Esophagus muscularis mucosa (tissue), 3 donors: ENCODE data around the gene BTLA.

Experiments
- EP300 ChIP-seq: sonication (generic); formaldehyde crosslinking; IDR thresholded peaks from one replicate; pipeline ENCODE4 v1.6.1; 2017; ENCODE audit warnings: antibody characterized with exemption
- TF ChIP-seq, protein P1 (sequence below), 3 experiments: fragments of 200-600 bp in 2 of 3; fragments of 450-650 bp in 1 of 3; sonication (generic) in 2 of 3; IDR thresholded peaks; one replicate each; pipeline ENCODE4 v1.5.1; 2017 to 2019; ENCODE audit warnings: antibody characterized with exemption in 3 of 3, mild to moderate bottlenecking in 2 of 3, moderate library complexity in 1 of 3

DNA sequence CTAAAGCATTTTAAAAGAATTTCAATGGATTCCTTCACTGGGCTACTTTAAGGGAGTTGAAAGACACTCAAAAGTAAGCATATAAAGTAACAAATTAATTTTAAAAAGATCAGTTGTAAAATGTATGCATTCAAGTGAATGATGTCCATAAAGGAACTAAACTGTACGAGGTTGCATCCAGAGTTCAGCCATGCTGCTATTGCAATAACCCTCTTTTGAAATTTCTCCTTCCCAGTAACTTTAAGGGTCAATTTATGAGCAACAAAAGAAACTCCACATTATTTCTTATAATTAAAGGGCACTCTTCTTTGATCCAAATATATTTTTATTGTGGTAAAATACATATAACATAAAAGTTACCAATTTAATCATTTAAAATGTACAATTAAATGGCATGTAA lies 22.9 kb downstream of the BTLA start:
- TF ChIP-seq, protein P1, sequence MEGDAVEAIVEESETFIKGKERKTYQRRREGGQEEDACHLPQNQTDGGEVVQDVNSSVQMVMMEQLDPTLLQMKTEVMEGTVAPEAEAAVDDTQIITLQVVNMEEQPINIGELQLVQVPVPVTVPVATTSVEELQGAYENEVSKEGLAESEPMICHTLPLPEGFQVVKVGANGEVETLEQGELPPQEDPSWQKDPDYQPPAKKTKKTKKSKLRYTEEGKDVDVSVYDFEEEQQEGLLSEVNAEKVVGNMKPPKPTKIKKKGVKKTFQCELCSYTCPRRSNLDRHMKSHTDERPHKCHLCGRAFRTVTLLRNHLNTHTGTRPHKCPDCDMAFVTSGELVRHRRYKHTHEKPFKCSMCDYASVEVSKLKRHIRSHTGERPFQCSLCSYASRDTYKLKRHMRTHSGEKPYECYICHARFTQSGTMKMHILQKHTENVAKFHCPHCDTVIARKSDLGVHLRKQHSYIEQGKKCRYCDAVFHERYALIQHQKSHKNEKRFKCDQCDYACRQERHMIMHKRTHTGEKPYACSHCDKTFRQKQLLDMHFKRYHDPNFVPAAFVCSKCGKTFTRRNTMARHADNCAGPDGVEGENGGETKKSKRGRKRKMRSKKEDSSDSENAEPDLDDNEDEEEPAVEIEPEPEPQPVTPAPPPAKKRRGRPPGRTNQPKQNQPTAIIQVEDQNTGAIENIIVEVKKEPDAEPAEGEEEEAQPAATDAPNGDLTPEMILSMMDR (IDR thresholded peaks at IDR 0.05): no peak
- TF ChIP-seq EP300: no peak
